Thyroid gland (tissue), 4 donors: ENCODE measurements around the gene NCBP2.

Experiments
- POLR2A ChIP-seq, 2 donors: fragments of 450-650 bp; IDR thresholded peaks; one replicate each; pipeline ENCODE4 v1.6.1; 2017; ENCODE audit warnings: antibody characterized with exemption in 2 of 2, mild to moderate bottlenecking in 2 of 2, moderate library complexity in 1 of 2
- TF ChIP-seq, protein P1 (sequence below), 6 experiments: fragments of 200-600 bp in 3 of 6; fragments of 450-650 bp in 3 of 6; sonication (generic) in 3 of 6; IDR thresholded peaks; one replicate each; pipeline ENCODE4 v1.5.1; 2016 to 2019; ENCODE audit warnings: antibody characterized with exemption in 6 of 6, mild to moderate bottlenecking in 2 of 6, inconsistent platforms in 1 of 6, moderate library complexity in 1 of 6

DNA sequence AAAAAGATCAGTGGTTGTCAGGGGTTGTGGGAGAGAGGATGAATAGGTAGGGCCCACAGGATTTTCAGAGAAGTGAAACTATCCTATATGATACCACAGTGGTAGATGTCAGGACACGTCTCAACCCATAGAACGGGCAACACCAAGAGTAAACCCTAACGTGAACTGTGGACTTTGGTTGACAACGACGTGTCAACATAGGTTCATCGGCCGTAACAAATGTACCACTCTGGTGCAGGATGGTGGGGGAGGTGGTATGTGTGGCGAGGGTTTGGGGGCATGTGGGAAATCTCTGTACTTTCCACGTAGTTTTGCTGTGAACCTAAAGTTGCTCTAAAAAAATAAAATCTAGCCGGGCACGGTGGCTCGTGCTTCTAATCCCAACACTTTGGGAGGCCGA is 39.3 kb upstream of the NCBP2 start:
- TF ChIP-seq POLR2A (IDR thresholded peaks at IDR 0.05), result no peak
- TF ChIP-seq, protein P1, sequence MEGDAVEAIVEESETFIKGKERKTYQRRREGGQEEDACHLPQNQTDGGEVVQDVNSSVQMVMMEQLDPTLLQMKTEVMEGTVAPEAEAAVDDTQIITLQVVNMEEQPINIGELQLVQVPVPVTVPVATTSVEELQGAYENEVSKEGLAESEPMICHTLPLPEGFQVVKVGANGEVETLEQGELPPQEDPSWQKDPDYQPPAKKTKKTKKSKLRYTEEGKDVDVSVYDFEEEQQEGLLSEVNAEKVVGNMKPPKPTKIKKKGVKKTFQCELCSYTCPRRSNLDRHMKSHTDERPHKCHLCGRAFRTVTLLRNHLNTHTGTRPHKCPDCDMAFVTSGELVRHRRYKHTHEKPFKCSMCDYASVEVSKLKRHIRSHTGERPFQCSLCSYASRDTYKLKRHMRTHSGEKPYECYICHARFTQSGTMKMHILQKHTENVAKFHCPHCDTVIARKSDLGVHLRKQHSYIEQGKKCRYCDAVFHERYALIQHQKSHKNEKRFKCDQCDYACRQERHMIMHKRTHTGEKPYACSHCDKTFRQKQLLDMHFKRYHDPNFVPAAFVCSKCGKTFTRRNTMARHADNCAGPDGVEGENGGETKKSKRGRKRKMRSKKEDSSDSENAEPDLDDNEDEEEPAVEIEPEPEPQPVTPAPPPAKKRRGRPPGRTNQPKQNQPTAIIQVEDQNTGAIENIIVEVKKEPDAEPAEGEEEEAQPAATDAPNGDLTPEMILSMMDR (IDR thresholded peaks at IDR 0.05), result no peak
